Skin of body (tissue), 2 donors: ENCODE data around the gene ZFYVE28. TPM values are rescaled to one million over a fixed set of nuclear protein-coding genes. Genes with fewer than 3 reads are reported as not detected.

Experiments used
- small RNA-seq: library from RNA; depleted of rRNA; stranded (forward); fragments of <200 nt; gene quantifications from one replicate; pipeline ENCODE3, GENCODE V24; 2014; ENCODE audit warnings: low replicate concordance
- total RNA-seq: library from RNA; depleted of rRNA; stranded (reverse); fragments of >200 nt; gene quantifications from one replicate; pipeline ENCODE4 v1.2.3, GENCODE V29; 2014

ZFYVE28 gene
- total RNA-seq, 1 donor from 2014 or later: 5.1 TPM

Small RNA genes lying within 50 kb of the gene (small RNA-seq; reads per million reads assigned to genes)
- gene COX6B1P5: not detected

Other genes starting within 250 kb of the ZFYVE28 start
- gene HAUS3, start 176.5 kb downstream of the ZFYVE28 start, total RNA-seq: 14.5 TPM
- 4.2 TPM for gene POLN, start 176.5 kb downstream of the ZFYVE28 start, total RNA-seq
- gene MXD4, start 156.5 kb downstream of the ZFYVE28 start, total RNA-seq: 17.0 TPM
- not detected for gene CFAP99, start 310 bp upstream of the ZFYVE28 start, total RNA-seq
- gene RNF4, start 50.5 kb upstream of the ZFYVE28 start, total RNA-seq: 44.1 TPM
- gene FAM193A, start 118.0 kb upstream of the ZFYVE28 start, total RNA-seq: 19.3 TPM